AG04449 (cell line): ENCODE results near the gene SAYSD1.

Experiments used
- CTCF ChIA-PET: fragments of 350-600 bp; formaldehyde crosslinking; extraction: SDS; loops from one replicate; lab custom pipeline; 2021; ENCODE audit warnings: antibody characterized with exemption; lab: Yijun Ruan, JAX
- POLR2A ChIA-PET: fragments of 400-600, 350-600 bp; formaldehyde crosslinking; extraction: SDS; loops from one replicate; lab custom pipeline; 2020; ENCODE audit warnings: antibody characterized with exemption, inconsistent platforms; lab: Yijun Ruan, JAX
- DNase-seq: peaks from one replicate; pipeline ENCODE4 v3.0.0-alpha.2; 2010; ENCODE audit warnings: low read depth, low spot score
- H3K4me3 ChIP-seq: 2 replicates; pipeline ENCODE4 v1.5.1; 2011; ENCODE audit warnings: low read depth, mild to moderate bottlenecking, control low read depth, low read length
- TF ChIP-seq, protein P1 (sequence below): IDR thresholded peaks from one replicate; pipeline ENCODE4 v1.5.1; 2011; ENCODE audit warnings: mild to moderate bottlenecking, moderate library complexity, low read length, control low read depth, inconsistent platforms; ENCODE audit not compliant: insufficient read depth; ENCODE audit errors: missing control alignments

The SAYSD1 gene

DNA sequence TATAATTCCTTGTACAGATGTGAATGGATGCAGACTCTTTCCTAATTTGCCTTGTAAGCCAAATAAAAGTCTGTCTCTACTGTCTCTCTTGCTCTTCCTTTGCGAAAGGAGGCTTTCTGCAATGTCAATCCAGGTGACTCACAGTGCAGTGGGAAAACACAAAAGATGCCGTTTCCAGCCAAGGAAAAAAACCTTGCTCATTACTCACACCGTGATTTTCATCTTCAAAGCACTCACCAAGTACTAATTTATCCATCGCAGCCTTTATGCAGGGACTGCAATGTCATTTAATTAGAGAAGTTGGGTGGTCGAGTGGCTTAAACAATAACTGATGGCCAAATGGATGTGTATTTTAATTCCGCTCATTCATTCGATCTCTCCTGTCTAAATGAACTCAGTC is 23.8 kb downstream of the SAYSD1 start:
- TF ChIP-seq, protein P1, sequence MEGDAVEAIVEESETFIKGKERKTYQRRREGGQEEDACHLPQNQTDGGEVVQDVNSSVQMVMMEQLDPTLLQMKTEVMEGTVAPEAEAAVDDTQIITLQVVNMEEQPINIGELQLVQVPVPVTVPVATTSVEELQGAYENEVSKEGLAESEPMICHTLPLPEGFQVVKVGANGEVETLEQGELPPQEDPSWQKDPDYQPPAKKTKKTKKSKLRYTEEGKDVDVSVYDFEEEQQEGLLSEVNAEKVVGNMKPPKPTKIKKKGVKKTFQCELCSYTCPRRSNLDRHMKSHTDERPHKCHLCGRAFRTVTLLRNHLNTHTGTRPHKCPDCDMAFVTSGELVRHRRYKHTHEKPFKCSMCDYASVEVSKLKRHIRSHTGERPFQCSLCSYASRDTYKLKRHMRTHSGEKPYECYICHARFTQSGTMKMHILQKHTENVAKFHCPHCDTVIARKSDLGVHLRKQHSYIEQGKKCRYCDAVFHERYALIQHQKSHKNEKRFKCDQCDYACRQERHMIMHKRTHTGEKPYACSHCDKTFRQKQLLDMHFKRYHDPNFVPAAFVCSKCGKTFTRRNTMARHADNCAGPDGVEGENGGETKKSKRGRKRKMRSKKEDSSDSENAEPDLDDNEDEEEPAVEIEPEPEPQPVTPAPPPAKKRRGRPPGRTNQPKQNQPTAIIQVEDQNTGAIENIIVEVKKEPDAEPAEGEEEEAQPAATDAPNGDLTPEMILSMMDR = no peak
- no peak overlapping the region for H3K4me3 ChIP-seq
- CTCF ChIA-PET = no interaction called here
- DNase-seq = no peak
- POLR2A ChIA-PET = no interaction called here

DNA sequence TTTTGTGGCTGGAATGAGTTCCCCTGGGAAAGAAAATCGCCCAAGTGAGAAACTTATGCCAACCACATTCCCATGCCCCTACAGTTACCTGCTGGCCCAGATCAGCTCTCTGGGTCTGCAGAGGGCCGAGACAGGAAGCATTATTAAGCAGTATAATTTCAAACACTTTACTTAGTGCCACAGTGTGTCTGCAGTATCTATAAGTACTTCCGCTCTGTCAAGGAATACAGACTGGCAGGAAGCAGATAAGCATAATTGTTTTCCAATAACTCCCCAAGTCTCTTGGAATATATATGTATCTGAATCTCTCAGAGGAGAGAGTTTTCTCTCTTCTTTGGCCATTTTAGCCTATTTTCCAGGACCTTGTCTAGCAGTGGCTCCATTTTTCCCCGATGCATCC is 24.9 kb downstream of the SAYSD1 start:
- CTCF ChIA-PET = no interaction called here
- POLR2A ChIA-PET = no interaction called here
- TF ChIP-seq, protein P1 = no peak
- H3K4me3 ChIP-seq = no peak overlapping the region
- DNase-seq = no peak

DNA sequence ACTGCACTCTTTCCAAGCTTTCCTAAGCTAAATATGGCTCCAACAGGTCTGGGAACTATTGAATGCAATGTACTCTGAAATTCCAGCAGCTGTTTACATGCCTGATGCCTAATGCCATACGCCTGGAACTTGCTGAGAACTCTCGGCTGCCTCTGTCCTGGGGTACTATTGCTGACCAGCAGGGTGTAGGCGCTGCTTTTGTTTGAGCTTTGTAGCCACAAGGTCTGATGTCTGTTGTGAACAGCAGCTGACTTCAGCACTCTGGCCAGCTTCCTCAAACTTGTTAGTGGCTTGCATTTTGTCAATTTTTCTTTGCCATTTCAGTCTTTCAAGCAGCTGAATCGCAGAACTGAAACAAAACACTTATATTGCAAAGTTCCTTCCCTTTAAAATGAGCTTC is 26.7 kb downstream of the SAYSD1 start:
- TF ChIP-seq, protein P1 = peak; percentile 50
- CTCF ChIA-PET = interaction anchor here (0.5 to 2.4 kb wide), 6 partner anchors 152 to 220 kb away, joined by 3 to 8 read pairs (median 4); no protein-coding TSS in a partner anchor
- POLR2A ChIA-PET = no interaction called here
- DNase-seq = peak; percentile 10
- H3K4me3 ChIP-seq = no peak overlapping the region

GRCh38 chr6:39087197-39087596 is 27.8 kb downstream of the SAYSD1 start:
- DNase-seq = no peak
- ChIA-PET POLR2A (no interaction called here), CTCF (interaction anchor here (1.2 to 2.4 kb wide), 3 partner anchors 68 to 216 kb away, joined by 3 to 8 read pairs (median 4); no protein-coding TSS in a partner anchor)
- H3K4me3 ChIP-seq = no peak overlapping the region
- TF ChIP-seq, protein P1 = no peak

GRCh38 chr6:39086711-39087110 is 28.3 kb downstream of the SAYSD1 start:
- CTCF ChIA-PET = interaction anchor here (1.2 to 2.4 kb wide), 2 partner anchors 68 to 217 kb away, joined by 3 to 8 read pairs; no protein-coding TSS in a partner anchor
- TF ChIP-seq, protein P1 = no peak
- no peak for DNase-seq
- POLR2A ChIA-PET = no interaction called here
- no peak overlapping the region for H3K4me3 ChIP-seq

DNA sequence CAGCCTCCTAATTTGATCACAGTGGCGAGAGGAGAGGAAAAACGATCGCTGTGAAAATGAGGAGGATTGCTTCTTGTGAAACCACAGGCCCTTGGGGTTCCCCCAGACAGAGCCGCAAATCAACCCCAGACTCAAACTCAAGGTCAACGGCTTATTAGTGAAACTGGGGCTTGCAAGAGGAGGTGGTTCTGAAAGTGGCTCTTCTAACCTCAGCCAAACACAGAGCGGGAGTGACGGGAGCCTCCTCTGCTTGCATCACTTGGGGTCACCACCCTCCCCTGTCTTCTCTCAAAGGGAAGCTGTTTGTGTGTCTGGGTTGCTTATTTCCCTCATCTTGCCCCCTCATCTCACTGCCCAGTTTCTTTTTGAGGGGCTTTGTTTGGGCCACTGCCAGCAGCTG is 28.7 kb downstream of the SAYSD1 start:
- DNase-seq = no peak
- POLR2A ChIA-PET = no interaction called here
- CTCF ChIA-PET = no interaction called here

More for the DNA sequence above, 28.7 kb downstream of the SAYSD1 start:
- TF ChIP-seq, protein P1 = no peak
- H3K4me3 ChIP-seq = no peak overlapping the region
